ENCODE results near the gene INPP5A. TPM values are rescaled to one million over a fixed set of nuclear protein-coding genes. Genes with fewer than 3 reads are reported as not detected.

INPP5A gene
- total RNA-seq, 3 donors from 2014 or later: 5.8 to 8.8 (median 6.9) TPM

DNA sequence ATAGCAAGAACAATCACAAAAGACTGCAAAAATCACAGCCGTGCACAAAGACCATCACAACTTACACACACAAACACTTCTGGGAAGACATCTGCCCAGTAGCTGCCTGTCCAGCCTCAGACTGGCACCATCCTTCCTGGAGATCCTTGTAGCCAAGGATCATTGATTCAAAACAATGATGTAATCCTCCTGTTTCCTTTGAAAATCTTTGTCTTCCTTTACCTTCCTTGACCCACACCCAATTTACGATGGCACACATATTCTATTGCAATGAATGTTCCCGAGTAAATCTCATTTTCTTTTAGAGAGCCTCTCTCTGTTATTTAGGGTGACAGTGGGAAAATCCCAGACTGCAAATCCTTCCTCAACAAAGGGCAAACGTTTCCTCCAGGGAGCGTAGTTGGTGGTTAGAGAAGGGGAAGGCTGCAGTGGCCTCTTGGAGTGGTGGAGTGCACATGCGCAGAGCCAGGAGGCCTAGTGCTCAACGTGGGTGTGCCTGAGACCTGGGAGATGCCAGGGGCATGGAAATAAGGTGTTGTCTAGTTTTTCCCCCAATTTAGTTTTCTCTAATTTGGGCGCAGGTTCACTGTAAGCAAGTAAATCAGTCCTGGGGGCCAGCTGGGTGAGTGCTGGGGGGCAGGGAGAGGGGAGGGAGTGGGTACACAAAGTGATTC, 3.1 kb upstream of the INPP5A start:
- peaks cover 19% of the 10 kb centered on the region for H3K4me1 Mint-ChIP-seq (ENCODE audit: low read depth)
- peaks cover 12% of the 10 kb centered on the region for H3K9me3 Mint-ChIP-seq
- no peak for DNase-seq
- ATAC-seq: no peak
- H3K36me3 Mint-ChIP-seq (ENCODE audit: insufficient read depth): no peaks in the 10 kb centered on the region
- peaks cover 2% of the 10 kb centered on the region for H3K27me3 Mint-ChIP-seq (ENCODE audit: low read depth)
- peak overlapping the region; percentile 29 for H3K4me3 Mint-ChIP-seq

- Mint-ChIP-seq H3K9me3 (peaks cover 11% of the 10 kb centered on the region), H3K27me3 (ENCODE audit: low read depth) (no peaks in the 10 kb centered on the region), H3K36me3 (ENCODE audit: insufficient read depth) (no peaks in the 10 kb centered on the region), H3K4me1 (ENCODE audit: low read depth) (peaks cover 25% of the 10 kb centered on the region), H3K4me3 (peak overlapping the region; percentile 7)
- ATAC-seq (no peak), DNase-seq (no peak)
Measured at GRCh38 chr10:132535065-132535651, 2.4 kb upstream of the INPP5A start.

DNA sequence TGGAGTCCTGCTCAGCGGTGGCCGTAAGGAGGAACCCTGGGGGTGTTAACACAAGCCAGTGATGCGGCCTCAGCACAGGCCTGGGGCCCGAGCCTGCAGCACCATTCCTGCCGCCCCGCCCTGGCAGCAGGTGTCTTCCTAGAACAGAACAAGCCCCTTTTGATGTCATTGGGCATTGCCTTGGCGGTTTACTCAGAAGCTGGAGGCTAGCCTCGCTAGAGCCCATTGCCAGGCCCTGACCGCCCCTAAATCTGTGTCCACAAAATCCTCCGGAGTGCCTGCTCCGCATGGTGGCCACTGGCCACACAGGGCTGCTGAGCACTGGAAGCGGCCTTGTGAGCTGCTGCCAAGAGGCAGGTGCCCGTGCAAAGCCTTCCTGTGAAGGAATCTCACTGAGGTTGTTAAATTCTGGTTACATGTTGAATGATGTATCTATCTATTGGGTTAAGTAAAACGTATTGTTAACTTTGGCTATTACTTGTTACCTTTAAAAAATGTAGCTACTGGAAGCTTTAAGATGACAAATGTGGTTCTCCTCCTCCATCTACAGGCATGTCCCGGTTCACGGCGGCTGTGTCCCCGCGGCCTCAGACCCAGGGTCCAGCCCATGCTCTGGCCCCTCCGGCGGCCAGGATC, 1.2 kb upstream of the INPP5A start:
- peak overlapping the region; percentile 74 for H3K4me3 Mint-ChIP-seq
- no peak for ATAC-seq
- H3K9me3 Mint-ChIP-seq: peaks cover 5% of the 10 kb centered on the region
- DNase-seq: no peak
- no peaks in the 10 kb centered on the region for H3K27me3 Mint-ChIP-seq (ENCODE audit: low read depth)
- peaks cover 37% of the 10 kb centered on the region for H3K4me1 Mint-ChIP-seq (ENCODE audit: low read depth)
- H3K36me3 Mint-ChIP-seq (ENCODE audit: insufficient read depth): peaks cover 3% of the 10 kb centered on the region

DNA sequence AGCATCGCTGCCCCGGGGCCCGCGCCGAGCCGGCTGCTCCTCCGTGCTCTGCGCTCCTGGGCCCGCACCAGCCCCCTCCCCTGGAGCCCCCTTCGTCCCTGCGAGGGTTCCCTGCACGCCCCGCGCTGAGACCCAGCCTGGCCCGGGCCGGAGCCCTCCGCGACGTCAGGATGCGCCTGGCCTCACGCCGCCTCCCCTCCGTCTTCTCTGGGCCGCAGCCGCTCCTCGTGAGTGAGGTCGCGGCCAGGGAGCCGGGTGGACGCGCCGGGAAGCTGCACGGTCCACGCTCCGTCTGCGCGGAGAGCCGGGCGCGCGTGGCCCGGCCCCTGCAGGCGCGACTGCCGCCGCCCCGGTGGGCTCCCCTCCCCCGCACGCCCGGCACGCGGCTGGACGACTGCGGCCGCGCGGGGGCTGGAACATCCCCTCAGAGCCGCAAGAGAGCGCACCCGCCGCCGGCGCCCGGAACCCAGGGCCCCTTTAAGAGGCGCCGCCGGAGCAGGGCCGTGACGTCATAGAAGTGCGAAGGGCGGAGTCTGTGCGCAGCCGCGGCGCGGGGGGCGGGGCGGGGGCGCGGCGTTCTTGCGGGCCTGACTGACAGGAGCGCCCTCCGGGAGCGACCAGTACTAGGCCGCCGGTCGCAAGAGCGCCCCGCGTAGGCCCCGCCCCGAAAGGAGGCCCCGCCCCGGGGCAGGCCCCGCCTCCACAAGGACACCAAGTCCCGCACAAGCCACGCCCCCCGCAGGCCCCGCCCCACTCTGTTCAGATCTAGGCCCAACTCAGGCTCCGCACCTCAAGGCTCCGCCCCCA, 507 bp upstream of the INPP5A start:
- DNase-seq: peak; percentile 100
- H3K36me3 Mint-ChIP-seq (ENCODE audit: insufficient read depth): peaks cover 3% of the 10 kb centered on the region
- peak overlapping the region; percentile 74 for H3K4me3 Mint-ChIP-seq
- peaks cover 44% of the 10 kb centered on the region for H3K4me1 Mint-ChIP-seq (ENCODE audit: low read depth)
- no peaks in the 10 kb centered on the region for H3K27me3 Mint-ChIP-seq (ENCODE audit: low read depth)
- no peaks in the 10 kb centered on the region for H3K9me3 Mint-ChIP-seq
- peak; percentile 86 to 87 for ATAC-seq

GRCh38 chr10:132538031-132538789, 623 bp downstream of the INPP5A start:
- peaks cover 53% of the 10 kb centered on the region for H3K4me1 Mint-ChIP-seq (ENCODE audit: low read depth)
- no peaks in the 10 kb centered on the region for H3K9me3 Mint-ChIP-seq
- no peaks in the 10 kb centered on the region for H3K27me3 Mint-ChIP-seq (ENCODE audit: low read depth)
- ATAC-seq: no peak
- H3K36me3 Mint-ChIP-seq (ENCODE audit: insufficient read depth): peaks cover 3% of the 10 kb centered on the region
- DNase-seq: no peak
- peak overlapping the region; percentile 89 for H3K4me3 Mint-ChIP-seq

DNA sequence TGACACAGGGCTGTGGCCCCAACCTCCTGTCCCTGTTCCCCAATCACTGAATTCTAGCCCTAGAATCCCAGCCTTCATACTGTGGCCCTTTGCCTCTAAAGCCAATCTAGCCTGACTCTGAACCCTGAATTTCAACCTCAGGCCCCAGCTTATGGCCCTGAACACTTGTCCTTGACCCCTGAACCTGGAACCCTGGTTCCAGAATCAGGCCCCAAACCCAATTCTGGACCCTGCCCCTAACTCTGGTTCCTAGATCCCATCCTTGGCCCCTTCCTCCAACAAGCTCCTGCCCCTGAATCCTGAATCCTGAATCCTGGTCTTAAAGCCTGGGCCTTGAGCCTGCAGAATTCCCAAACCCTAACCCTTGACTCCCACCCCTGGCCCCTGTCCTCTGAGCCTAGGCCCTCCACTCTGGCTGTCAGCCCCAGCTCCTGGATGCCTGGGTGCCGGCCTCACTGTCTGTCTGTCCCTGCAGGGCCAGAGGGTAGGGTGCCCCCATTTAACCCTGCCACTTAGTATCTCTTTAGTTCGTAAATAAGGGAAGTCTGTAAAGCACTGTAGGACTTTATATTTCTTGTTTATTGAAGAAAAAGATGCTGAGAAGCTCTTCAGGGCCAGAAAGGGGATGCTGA, 1.3 kb downstream of the INPP5A start:
- Mint-ChIP-seq H3K4me3 (peak overlapping the region; percentile 89), H3K9me3 (no peaks in the 10 kb centered on the region), H3K4me1 (ENCODE audit: low read depth) (peaks cover 55% of the 10 kb centered on the region), H3K27me3 (ENCODE audit: low read depth) (no peaks in the 10 kb centered on the region), H3K36me3 (ENCODE audit: insufficient read depth) (peaks cover 3% of the 10 kb centered on the region)
- ATAC-seq (no peak), DNase-seq (no peak)

DNA sequence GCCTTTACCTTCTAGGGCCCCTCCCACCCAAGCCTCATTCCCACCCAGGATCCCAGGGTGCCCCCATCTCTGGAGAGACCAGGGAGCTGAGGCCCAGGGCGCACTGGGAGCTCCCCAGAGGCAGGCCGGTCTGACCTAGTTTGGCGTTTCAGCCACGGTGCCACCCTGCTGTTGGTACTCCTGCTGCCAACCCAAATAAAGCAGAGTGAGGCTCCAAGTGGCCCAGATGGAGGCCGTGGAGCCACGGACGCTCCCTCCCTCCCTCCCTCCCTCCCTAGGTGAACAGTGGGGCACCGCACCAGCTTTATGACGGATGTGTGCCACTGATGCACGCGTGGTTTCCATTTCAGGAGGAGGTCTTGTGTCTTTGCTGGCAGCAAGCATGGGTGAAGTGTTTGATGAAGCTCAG, 1.8 kb downstream of the INPP5A start:
- H3K4me3 Mint-ChIP-seq: peak overlapping the region; percentile 89
- no peaks in the 10 kb centered on the region for H3K9me3 Mint-ChIP-seq
- no peak for ATAC-seq
- no peak for DNase-seq
- no peaks in the 10 kb centered on the region for H3K27me3 Mint-ChIP-seq (ENCODE audit: low read depth)
- H3K4me1 Mint-ChIP-seq (ENCODE audit: low read depth): peaks cover 60% of the 10 kb centered on the region
- H3K36me3 Mint-ChIP-seq (ENCODE audit: insufficient read depth): peaks cover 3% of the 10 kb centered on the region

- peaks cover 65% of the 10 kb centered on the region for H3K4me1 Mint-ChIP-seq (ENCODE audit: low read depth)
- peaks cover 3% of the 10 kb centered on the region for H3K36me3 Mint-ChIP-seq (ENCODE audit: insufficient read depth)
- no peaks in the 10 kb centered on the region for H3K9me3 Mint-ChIP-seq
- DNase-seq: no peak
- ATAC-seq: peak in 1 of 2 donors; percentile 8
- peak overlapping the region; percentile 89 for H3K4me3 Mint-ChIP-seq
- H3K27me3 Mint-ChIP-seq (ENCODE audit: low read depth): no peaks in the 10 kb centered on the region
Measured at GRCh38 chr10:132539894-132540293, 2.3 kb downstream of the INPP5A start.

DNA sequence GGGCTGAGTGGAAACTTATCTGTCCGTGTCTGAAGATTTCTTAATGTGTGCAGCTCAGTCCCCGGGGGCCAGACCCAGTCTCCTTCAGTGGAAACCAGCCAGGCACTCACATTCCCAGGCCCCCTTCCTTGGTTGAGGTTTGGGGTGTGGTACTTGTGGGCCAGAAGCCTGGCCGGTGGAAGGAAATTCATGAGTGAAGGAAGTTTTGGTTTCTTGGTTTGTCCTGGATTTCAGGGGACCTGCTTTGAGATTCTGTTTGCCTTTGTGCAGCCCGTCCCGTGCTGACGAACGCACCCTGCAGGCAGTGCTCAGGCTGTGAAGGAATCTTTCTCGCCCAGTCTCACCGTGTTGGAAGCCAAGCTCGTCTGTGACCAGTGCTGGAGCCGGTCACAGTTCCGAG, 2.9 kb downstream of the INPP5A start:
- Mint-ChIP-seq H3K4me3 (peak overlapping the region; percentile 89), H3K27me3 (ENCODE audit: low read depth) (no peaks in the 10 kb centered on the region), H3K4me1 (ENCODE audit: low read depth) (peaks cover 66% of the 10 kb centered on the region), H3K36me3 (ENCODE audit: insufficient read depth) (peaks cover 3% of the 10 kb centered on the region), H3K9me3 (no peaks in the 10 kb centered on the region)
- ATAC-seq (no peak), DNase-seq (no peak)

- Mint-ChIP-seq H3K9me3 (no peaks in the 10 kb centered on the region), H3K4me1 (ENCODE audit: low read depth) (peaks cover 72% of the 10 kb centered on the region), H3K36me3 (ENCODE audit: insufficient read depth) (peaks cover 3% of the 10 kb centered on the region), H3K27me3 (ENCODE audit: low read depth) (no peaks in the 10 kb centered on the region), H3K4me3 (peak overlapping the region; percentile 89)
- no peak for DNase-seq
- no peak for ATAC-seq
Measured at GRCh38 chr10:132541129-132541528, 3.5 kb downstream of the INPP5A start.

DNA sequence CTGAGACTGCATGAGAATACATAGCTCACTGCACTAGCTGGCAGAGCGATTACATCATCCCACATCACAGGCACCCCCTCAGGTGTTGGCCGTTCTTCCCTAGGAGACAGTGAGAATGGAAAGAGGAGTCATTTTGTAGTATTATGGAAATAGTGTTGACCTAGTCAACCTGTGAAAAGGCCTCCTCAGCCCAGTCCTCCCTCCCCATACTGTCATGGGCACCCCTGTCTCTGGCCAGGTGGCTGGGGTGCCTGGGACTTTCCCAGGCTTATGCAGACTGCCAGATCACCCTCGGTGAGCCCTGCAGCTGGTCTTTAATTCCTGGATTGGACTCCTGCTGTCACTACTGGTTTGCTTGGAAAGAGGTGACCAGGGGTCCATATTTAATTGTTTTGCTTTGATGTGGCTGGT, 4.0 kb downstream of the INPP5A start:
- Mint-ChIP-seq H3K9me3 (no peaks in the 10 kb centered on the region), H3K36me3 (ENCODE audit: insufficient read depth) (peaks cover 3% of the 10 kb centered on the region), H3K4me3 (peak overlapping the region; percentile 42), H3K27me3 (ENCODE audit: low read depth) (no peaks in the 10 kb centered on the region), H3K4me1 (ENCODE audit: low read depth) (peaks cover 74% of the 10 kb centered on the region)
- ATAC-seq (no peak), DNase-seq (no peak)

DNA sequence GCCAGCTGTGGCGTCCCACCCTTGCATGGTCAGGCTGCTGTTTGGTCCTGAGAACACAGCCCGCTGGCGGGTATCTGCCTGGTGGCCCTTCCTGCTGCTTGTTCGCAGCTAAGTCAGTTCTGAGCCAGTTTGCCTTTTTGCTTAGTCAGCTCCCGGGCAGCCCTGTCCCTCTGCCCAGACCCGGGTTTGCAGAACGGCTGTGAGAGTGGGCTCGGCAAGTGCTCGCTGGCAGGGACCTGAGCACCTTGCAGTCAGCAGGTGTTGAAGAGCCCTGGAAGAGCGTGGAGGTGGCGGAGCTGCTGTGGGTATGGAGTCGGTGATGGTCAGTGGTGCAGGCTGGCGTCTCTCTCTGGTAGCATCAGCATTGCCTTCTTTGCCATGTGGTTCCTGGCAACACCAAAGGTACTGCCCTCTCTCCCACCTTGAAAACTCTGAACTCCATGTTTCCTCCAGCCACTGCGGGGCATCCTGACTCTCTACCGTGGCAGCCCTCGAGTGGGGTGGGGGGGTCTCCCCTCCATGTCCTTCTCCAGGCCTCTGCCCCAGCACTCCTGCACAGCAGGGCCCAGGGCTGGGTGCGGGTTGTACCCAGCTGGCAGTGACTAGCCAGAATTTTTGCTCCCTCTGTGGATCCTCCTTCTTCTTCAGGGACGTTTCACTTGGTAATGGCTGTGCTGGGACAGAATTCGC, 4.6 kb downstream of the INPP5A start:
- no peaks in the 10 kb centered on the region for H3K27me3 Mint-ChIP-seq (ENCODE audit: low read depth)
- H3K9me3 Mint-ChIP-seq: no peaks in the 10 kb centered on the region
- H3K4me1 Mint-ChIP-seq (ENCODE audit: low read depth): peaks cover 80% of the 10 kb centered on the region
- no peak overlapping the region for H3K4me3 Mint-ChIP-seq
- no peak for DNase-seq
- peaks cover 3% of the 10 kb centered on the region for H3K36me3 Mint-ChIP-seq (ENCODE audit: insufficient read depth)
- no peak for ATAC-seq

DNA sequence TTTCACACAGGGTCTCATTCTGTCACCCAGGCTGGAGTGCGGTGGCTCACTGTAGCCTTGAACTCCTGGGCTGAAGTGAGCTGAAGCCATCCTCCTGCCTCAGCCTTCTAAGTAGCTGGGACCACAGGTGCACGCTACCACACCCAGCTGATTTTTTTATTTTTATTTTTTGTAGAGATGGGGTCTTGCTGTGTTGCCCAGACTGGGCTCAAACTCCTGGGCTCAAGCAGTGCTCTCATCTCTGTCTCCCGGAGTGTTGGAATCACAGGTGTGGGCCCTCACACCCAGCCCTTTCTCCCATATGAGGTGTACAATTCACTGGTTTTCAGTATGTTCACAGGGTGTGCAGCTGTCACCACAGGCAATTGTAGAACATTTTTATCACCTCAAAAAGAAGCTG, 5.2 kb downstream of the INPP5A start:
- peaks cover 3% of the 10 kb centered on the region for H3K36me3 Mint-ChIP-seq (ENCODE audit: insufficient read depth)
- no peak for ATAC-seq
- H3K27me3 Mint-ChIP-seq (ENCODE audit: low read depth): no peaks in the 10 kb centered on the region
- no peak overlapping the region for H3K4me3 Mint-ChIP-seq
- DNase-seq: no peak
- no peaks in the 10 kb centered on the region for H3K9me3 Mint-ChIP-seq
- H3K4me1 Mint-ChIP-seq (ENCODE audit: low read depth): peaks cover 84% of the 10 kb centered on the region
